GM19463 (cell line): ENCODE measurements around the gene OR5K2.

Source experiments
- ATAC-seq: cut with Tn5 transposase; IDR thresholded peaks from one replicate; pipeline ENCODE4 v1.9.1; 2021; ENCODE audit warnings: mild to moderate bottlenecking, moderate library complexity; ENCODE audit not compliant: unreplicated experiment

Gene OR5K2

GRCh38 chr3:98521897-98522543 is 24.5 kb downstream of the OR5K2 start:
- peak; percentile 33 for ATAC-seq

GRCh38 chr3:98522544-98523281 is 25.2 kb downstream of the OR5K2 start, which contains the start of gene CLDND1:
TSS of gene CLDND1 (minus strand) at chr3:98522902. CDS start at chr3:98521424, 1,478 bp downstream.
- ATAC-seq: peak; percentile 82

- ATAC-seq: no peak
Observed at GRCh38 chr3:98525494-98525893, 28.0 kb downstream of the OR5K2 start.

GRCh38 chr3:98528474-98529346 is 31.2 kb downstream of the OR5K2 start:
- ATAC-seq: no peak

- ATAC-seq: no peak
Observed at GRCh38 chr3:98529856-98530459, 32.5 kb downstream of the OR5K2 start.

GRCh38 chr3:98530676-98531075 is 33.2 kb downstream of the OR5K2 start:
- ATAC-seq: no peak

GRCh38 chr3:98531622-98532274 is 34.3 kb downstream of the OR5K2 start, which contains the start of gene GPR15:
TSS of gene GPR15 (plus strand) at chr3:98531978. CDS start at chr3:98532034, 56 bp downstream.
- peak; percentile 23 for ATAC-seq

- ATAC-seq: no peak
Observed at GRCh38 chr3:98532275-98532637, 34.8 kb downstream of the OR5K2 start.

GRCh38 chr3:98532709-98533571 is 35.5 kb downstream of the OR5K2 start:
- no peak for ATAC-seq

- ATAC-seq: no peak
Observed at GRCh38 chr3:98534168-98534567, 36.7 kb downstream of the OR5K2 start.

GRCh38 chr3:98534734-98535133 is 37.3 kb downstream of the OR5K2 start:
- no peak for ATAC-seq

GRCh38 chr3:98536456-98537017 is 39.1 kb downstream of the OR5K2 start:
- peak; percentile 68 for ATAC-seq

GRCh38 chr3:98540346-98540745 is 42.9 kb downstream of the OR5K2 start:
- peak; percentile 35 for ATAC-seq

GRCh38 chr3:98541695-98542094 is 44.2 kb downstream of the OR5K2 start:
- ATAC-seq: no peak

GRCh38 chr3:98542623-98543022 is 45.1 kb downstream of the OR5K2 start:
- ATAC-seq: no peak

- ATAC-seq: peak; percentile 40
Observed at GRCh38 chr3:98545940-98546339, 48.5 kb downstream of the OR5K2 start.
